ENCODE results near the gene MACROD2. TPM values are rescaled to one million over a fixed set of nuclear protein-coding genes. Genes with fewer than 3 reads are reported as not detected.

Gene MACROD2
- total and polyA plus RNA-seq, 2 experiments from 2014 or later, result 2.8 to 4.3 TPM

DNA sequence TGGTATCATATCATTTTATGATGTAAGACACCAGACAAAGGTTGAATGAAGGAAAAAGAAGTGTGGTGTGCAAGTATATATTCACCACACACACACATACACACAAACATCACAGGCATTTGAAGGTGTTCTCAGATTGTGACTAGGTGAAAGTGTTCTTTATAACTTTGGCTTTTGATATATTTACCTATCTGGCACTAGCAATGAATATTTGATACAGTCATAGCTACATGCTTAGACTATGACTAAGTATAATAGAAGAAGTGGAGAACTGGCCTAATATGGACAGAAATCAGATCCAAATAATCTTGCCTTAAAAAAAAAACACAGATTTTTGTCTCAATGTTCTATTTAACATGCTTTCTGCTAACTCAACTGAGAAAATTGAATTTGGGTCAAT lies 1768.0 kb downstream of the MACROD2 start:
- Mint-ChIP-seq H3K27ac (no peak overlapping the region), H3K27me3 (ENCODE audit: insufficient read depth, low read depth, poor library complexity) (no peaks in the 10 kb centered on the region)

More for the DNA sequence above, 1768.0 kb downstream of the MACROD2 start:
- Histone ChIP-seq H4K20me1 (replicated peaks; ENCODE audit: insufficient read depth) (no peaks in the 10 kb centered on the region), H2AFZ (no peak overlapping the region), H3K9me2 (ENCODE audit: insufficient read depth) (0 out of 2 replicates have a peak, but pooled peaks cover 4% of the 10 kb centered on the region), H3K27me3 (ENCODE audit: insufficient read depth) (no peaks in the 10 kb centered on the region), H3F3A (replicated peaks; ENCODE audit: low read depth) (no peaks in the 10 kb centered on the region), H3K4me1 (ENCODE audit: insufficient read depth) (no peaks in the 10 kb centered on the region), H3K27ac (ENCODE audit: low read depth) (no peak overlapping the region), H3K79me2 (replicated peaks; ENCODE audit: insufficient read depth) (no peaks in the 10 kb centered on the region), H3K4me3 (no peak overlapping the region), H3K4me2 (no peak overlapping the region), H3K36me3 (ENCODE audit: insufficient read depth) (no peaks in the 10 kb centered on the region)
- H3K36me3 Mint-ChIP-seq (ENCODE audit: low read depth), result no peaks in the 10 kb centered on the region
- ATAC-seq (no peak), DNase-seq (ENCODE audit: low spot score) (no peak)
- H3K4me1 Mint-ChIP-seq, result no peaks in the 10 kb centered on the region; the same call in 2 of the 3 replicates
- no peaks in the 10 kb centered on the region for H3K9me3 Mint-ChIP-seq
- TF ChIP-seq ZNF114 (CRISPR knock-in tag; IDR thresholded peaks at IDR 0.05) (no peak), NANOG (IDR thresholded peaks at IDR 0.05; ENCODE audit: borderline replicate concordance) (no peak), POLR2AphosphoS5 (IDR thresholded peaks at IDR 0.05; ENCODE audit: low read depth) (no peak), EZH2phosphoT487 (IDR thresholded peaks at IDR 0.05; ENCODE audit: unreplicated experiment) (no peak), ZNF331 (CRISPR knock-in tag; IDR thresholded peaks at IDR 0.05; ENCODE audit: low read depth) (no peak), CREB1 (CRISPR knock-in tag; IDR thresholded peaks at IDR 0.05; ENCODE audit: low read depth) (no peak)
- TF ChIP-seq, protein P1, sequence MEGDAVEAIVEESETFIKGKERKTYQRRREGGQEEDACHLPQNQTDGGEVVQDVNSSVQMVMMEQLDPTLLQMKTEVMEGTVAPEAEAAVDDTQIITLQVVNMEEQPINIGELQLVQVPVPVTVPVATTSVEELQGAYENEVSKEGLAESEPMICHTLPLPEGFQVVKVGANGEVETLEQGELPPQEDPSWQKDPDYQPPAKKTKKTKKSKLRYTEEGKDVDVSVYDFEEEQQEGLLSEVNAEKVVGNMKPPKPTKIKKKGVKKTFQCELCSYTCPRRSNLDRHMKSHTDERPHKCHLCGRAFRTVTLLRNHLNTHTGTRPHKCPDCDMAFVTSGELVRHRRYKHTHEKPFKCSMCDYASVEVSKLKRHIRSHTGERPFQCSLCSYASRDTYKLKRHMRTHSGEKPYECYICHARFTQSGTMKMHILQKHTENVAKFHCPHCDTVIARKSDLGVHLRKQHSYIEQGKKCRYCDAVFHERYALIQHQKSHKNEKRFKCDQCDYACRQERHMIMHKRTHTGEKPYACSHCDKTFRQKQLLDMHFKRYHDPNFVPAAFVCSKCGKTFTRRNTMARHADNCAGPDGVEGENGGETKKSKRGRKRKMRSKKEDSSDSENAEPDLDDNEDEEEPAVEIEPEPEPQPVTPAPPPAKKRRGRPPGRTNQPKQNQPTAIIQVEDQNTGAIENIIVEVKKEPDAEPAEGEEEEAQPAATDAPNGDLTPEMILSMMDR (conservative IDR thresholded peaks at IDR 0.05; ENCODE audit: low read depth in 2 of 2), result no peak
- TF ChIP-seq, protein P2, sequence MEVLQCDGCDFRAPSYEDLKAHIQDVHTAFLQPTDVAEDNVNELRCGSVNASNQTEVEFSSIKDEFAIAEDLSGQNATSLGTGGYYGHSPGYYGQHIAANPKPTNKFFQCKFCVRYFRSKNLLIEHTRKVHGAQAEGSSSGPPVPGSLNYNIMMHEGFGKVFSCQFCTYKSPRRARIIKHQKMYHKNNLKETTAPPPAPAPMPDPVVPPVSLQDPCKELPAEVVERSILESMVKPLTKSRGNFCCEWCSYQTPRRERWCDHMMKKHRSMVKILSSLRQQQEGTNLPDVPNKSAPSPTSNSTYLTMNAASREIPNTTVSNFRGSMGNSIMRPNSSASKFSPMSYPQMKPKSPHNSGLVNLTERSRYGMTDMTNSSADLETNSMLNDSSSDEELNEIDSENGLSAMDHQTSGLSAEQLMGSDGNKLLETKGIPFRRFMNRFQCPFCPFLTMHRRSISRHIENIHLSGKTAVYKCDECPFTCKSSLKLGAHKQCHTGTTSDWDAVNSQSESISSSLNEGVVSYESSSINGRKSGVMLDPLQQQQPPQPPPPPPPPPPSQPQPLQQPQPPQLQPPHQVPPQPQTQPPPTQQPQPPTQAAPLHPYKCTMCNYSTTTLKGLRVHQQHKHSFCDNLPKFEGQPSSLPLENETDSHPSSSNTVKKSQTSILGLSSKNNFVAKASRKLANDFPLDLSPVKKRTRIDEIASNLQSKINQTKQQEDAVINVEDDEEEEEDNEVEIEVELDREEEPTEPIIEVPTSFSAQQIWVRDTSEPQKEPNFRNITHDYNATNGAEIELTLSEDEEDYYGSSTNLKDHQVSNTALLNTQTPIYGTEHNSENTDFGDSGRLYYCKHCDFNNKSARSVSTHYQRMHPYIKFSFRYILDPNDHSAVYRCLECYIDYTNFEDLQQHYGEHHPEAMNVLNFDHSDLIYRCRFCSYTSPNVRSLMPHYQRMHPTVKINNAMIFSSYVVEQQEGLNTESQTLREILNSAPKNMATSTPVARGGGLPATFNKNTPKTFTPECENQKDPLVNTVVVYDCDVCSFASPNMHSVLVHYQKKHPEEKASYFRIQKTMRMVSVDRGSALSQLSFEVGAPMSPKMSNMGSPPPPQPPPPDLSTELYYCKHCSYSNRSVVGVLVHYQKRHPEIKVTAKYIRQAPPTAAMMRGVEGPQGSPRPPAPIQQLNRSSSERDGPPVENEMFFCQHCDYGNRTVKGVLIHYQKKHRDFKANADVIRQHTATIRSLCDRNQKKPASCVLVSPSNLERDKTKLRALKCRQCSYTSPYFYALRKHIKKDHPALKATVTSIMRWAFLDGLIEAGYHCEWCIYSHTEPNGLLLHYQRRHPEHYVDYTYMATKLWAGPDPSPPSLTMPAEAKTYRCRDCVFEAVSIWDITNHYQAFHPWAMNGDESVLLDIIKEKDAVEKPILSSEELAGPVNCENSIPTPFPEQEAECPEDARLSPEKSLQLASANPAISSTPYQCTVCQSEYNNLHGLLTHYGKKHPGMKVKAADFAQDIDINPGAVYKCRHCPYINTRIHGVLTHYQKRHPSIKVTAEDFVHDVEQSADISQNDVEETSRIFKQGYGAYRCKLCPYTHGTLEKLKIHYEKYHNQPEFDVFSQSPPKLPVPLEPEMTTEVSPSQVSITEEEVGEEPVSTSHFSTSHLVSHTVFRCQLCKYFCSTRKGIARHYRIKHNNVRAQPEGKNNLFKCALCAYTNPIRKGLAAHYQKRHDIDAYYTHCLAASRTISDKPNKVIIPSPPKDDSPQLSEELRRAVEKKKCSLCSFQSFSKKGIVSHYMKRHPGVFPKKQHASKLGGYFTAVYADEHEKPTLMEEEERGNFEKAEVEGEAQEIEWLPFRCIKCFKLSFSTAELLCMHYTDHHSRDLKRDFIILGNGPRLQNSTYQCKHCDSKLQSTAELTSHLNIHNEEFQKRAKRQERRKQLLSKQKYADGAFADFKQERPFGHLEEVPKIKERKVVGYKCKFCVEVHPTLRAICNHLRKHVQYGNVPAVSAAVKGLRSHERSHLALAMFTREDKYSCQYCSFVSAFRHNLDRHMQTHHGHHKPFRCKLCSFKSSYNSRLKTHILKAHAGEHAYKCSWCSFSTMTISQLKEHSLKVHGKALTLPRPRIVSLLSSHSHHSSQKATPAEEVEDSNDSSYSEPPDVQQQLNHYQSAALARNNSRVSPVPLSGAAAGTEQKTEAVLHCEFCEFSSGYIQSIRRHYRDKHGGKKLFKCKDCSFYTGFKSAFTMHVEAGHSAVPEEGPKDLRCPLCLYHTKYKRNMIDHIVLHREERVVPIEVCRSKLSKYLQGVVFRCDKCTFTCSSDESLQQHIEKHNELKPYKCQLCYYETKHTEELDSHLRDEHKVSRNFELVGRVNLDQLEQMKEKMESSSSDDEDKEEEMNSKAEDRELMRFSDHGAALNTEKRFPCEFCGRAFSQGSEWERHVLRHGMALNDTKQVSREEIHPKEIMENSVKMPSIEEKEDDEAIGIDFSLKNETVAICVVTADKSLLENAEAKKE (CRISPR knock-in tag; IDR thresholded peaks at IDR 0.05), result no peak
- TF ChIP-seq, protein P3, sequence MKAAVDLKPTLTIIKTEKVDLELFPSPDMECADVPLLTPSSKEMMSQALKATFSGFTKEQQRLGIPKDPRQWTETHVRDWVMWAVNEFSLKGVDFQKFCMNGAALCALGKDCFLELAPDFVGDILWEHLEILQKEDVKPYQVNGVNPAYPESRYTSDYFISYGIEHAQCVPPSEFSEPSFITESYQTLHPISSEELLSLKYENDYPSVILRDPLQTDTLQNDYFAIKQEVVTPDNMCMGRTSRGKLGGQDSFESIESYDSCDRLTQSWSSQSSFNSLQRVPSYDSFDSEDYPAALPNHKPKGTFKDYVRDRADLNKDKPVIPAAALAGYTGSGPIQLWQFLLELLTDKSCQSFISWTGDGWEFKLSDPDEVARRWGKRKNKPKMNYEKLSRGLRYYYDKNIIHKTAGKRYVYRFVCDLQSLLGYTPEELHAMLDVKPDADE (IDR thresholded peaks at IDR 0.05), result no peak
- no peak overlapping the region for H3K4me3 Mint-ChIP-seq

Measured in GM23338 (cell line).